Cardiac muscle cell (in vitro differentiated cells and primary cell): ENCODE data around the gene CCDC167. TPM values are rescaled to one million over a fixed set of nuclear protein-coding genes. Genes with fewer than 3 reads are reported as not detected.
"Not testable (repeated sequence)": the region's sequence is repeated elsewhere in the genome, so short reads cannot be mapped to it uniquely, and the experiment has no call there.

ENCODE experiments used
- DNase-seq, 2 donors: peaks; one replicate each; pipeline versions ENCODE4 v3.0.0 to v3.0.0-alpha.2; 2010 to 2017; ENCODE audit warnings: low read depth in 1 of 2, low spot score in 1 of 2
- H3K27ac ChIP-seq: fragments of 200-600 bp; sonication (generic); 2 replicates; pipeline ENCODE4 v1.5.1; 2016
- H3K27me3 ChIP-seq: fragments of 200-600 bp; sonication (generic); 2 replicates; pipeline ENCODE4 v1.6.0; 2016; ENCODE audit warnings: control low read depth
- H3K36me3 ChIP-seq: fragments of 200-600 bp; sonication (generic); 2 replicates; pipeline ENCODE4 v1.5.1; 2016; ENCODE audit warnings: control low read depth
- H3K4me1 ChIP-seq: fragments of 200-600 bp; sonication (generic); 2 replicates; pipeline ENCODE4 v1.8.1; 2017; ENCODE audit warnings: low read depth, mild to moderate bottlenecking, mixed run types
- H3K4me3 ChIP-seq: fragments of 200-600 bp; sonication (generic); 2 replicates; pipeline ENCODE4 v1.5.1; 2016; ENCODE audit warnings: mild to moderate bottlenecking
- H3K9me3 ChIP-seq: fragments of 200-600 bp; sonication (generic); 2 replicates; pipeline ENCODE4 v1.5.1; 2017; ENCODE audit warnings: low read depth, mild to moderate bottlenecking, control low read depth
- CTCF ChIP-seq: IDR thresholded peaks from 2 replicates; pipeline ENCODE4 v1.5.1; 2012; ENCODE audit warnings: low read depth, mild to moderate bottlenecking, low read length
- polyA plus RNA-seq: library from polyadenylated mRNA; unstranded; fragments of >200 nt; fragmentation: Nextera tagmentation; extraction: Ambion mirVana; gene quantifications from 2 replicates; pipeline ENCODE4 v1.2.1, GENCODE V29; 2016
- total RNA-seq: library from RNA; depleted of rRNA; stranded (reverse); fragments of >200 nt; gene quantifications from 2 replicates; pipeline ENCODE4 v1.2.3, GENCODE V29; 2016

The CCDC167 gene
- total and polyA plus RNA-seq, 2 experiments from 2014 or later = 48.5 to 99.2 TPM

- TF ChIP-seq CTCF = no peak
- H3K27ac ChIP-seq = no peak overlapping the region
- no peak for DNase-seq
These were observed 3.1 kb upstream of the CCDC167 start for GRCh38 chr6:37502703-37503291.

GRCh38 chr6:37501632-37502491, 2.2 kb upstream of the CCDC167 start:
- TF ChIP-seq CTCF = no peak
- no peak overlapping the region for H3K4me3 ChIP-seq
- no peaks in the 10 kb centered on the region for H3K27me3 ChIP-seq
- H3K4me1 ChIP-seq = no peaks in the 10 kb centered on the region
- H3K9me3 ChIP-seq = no peaks in the 10 kb centered on the region
- H3K36me3 ChIP-seq = no peaks in the 10 kb centered on the region
- DNase-seq = no peak
- no peak overlapping the region for H3K27ac ChIP-seq

More at GRCh38 chr6:37502703-37503291, 3.1 kb upstream of the CCDC167 start:
- no peaks in the 10 kb centered on the region for H3K36me3 ChIP-seq
- H3K4me3 ChIP-seq = no peak overlapping the region
- no peaks in the 10 kb centered on the region for H3K4me1 ChIP-seq
- H3K9me3 ChIP-seq = no peaks in the 10 kb centered on the region
- H3K27me3 ChIP-seq = no peaks in the 10 kb centered on the region

GRCh38 chr6:37500904-37501303, 1.2 kb upstream of the CCDC167 start:
- not testable (repeated sequence) for H3K27me3 ChIP-seq, H3K9me3 ChIP-seq, H3K4me1 ChIP-seq, DNase-seq, H3K27ac ChIP-seq, H3K4me3 ChIP-seq, H3K36me3 ChIP-seq

- Histone ChIP-seq H3K9me3 (no peaks in the 10 kb centered on the region), H3K36me3 (no peaks in the 10 kb centered on the region), H3K4me3 (peak overlapping the region; percentile 46), H3K27ac (no peak overlapping the region), H3K4me1 (no peaks in the 10 kb centered on the region), H3K27me3 (no peaks in the 10 kb centered on the region)
- no peak for TF ChIP-seq CTCF
- no peak for DNase-seq
These were observed 558 bp upstream of the CCDC167 start for GRCh38 chr6:37500294-37500608.

- no peak for DNase-seq
- Histone ChIP-seq H3K27ac (no peak overlapping the region), H3K4me3 (no peak overlapping the region), H3K36me3 (no peaks in the 10 kb centered on the region), H3K9me3 (no peaks in the 10 kb centered on the region), H3K27me3 (no peaks in the 10 kb centered on the region), H3K4me1 (no peaks in the 10 kb centered on the region)
- no peak for TF ChIP-seq CTCF
These were observed 2.5 kb downstream of the CCDC167 start for GRCh38 chr6:37496951-37497885.
